Neutrophil (primary cell): ENCODE data around the gene SSU72.
"Not testable (repeated sequence)": the region's sequence is repeated elsewhere in the genome, so short reads cannot be mapped to it uniquely, and the experiment has no call there.

ENCODE experiments used
- H3K27ac ChIP-seq: fragments of 200-600 bp; sonication (generic); 2 replicates; pipeline ENCODE4 v1.5.1; 2016; ENCODE audit warnings: mild to moderate bottlenecking, moderate library complexity
- H3K27me3 ChIP-seq: fragments of 200-600 bp; sonication (generic); 2 replicates; pipeline ENCODE4 v1.6.0; 2016; ENCODE audit warnings: mild to moderate bottlenecking
- H3K36me3 ChIP-seq: fragments of 200-600 bp; sonication (generic); 2 replicates; pipeline ENCODE4 v1.5.1; 2017
- H3K4me1 ChIP-seq, 2 experiments: fragments of 200-600 bp in 1 of 2; sonication (generic) in 1 of 2; 1 replicate in 1 of 2; 2 replicates in 1 of 2; pipeline versions ENCODE4 v1.5.1 to v1.6.1; 2013 to 2016; ENCODE audit warnings: low read depth in 1 of 2, low read length in 1 of 2, mild to moderate bottlenecking in 1 of 2, moderate library complexity in 1 of 2; ENCODE audit not compliant: control insufficient read depth in 1 of 2, insufficient read depth in 1 of 2
- H3K4me3 ChIP-seq, 2 experiments: fragments of 200-600 bp in 1 of 2; sonication (generic) in 1 of 2; 1 replicate in 1 of 2; 2 replicates in 1 of 2; pipeline ENCODE4 v1.5.1; 2013 to 2016; ENCODE audit warnings: low read depth in 1 of 2, low read length in 1 of 2, mild to moderate bottlenecking in 1 of 2, moderate library complexity in 1 of 2
- H3K9me3 ChIP-seq: fragments of 200-600 bp; sonication (generic); 2 replicates; pipeline ENCODE4 v1.5.1; 2016
- CTCF ChIP-seq: fragments of 200-600 bp; sonication (generic); IDR thresholded peaks from 2 replicates; pipeline ENCODE4 v1.5.1; 2016; ENCODE audit warnings: antibody characterized with exemption

Gene SSU72

GRCh38 chr1:1561801-1562470 is 12.7 kb downstream of the SSU72 start:
- Histone ChIP-seq H3K36me3 (peaks cover 64% of the 10 kb centered on the region), H3K4me3 (no peak overlapping the region), H3K4me1 (no peaks in the 10 kb centered on the region), H3K9me3 (no peaks in the 10 kb centered on the region), H3K27me3 (no peaks in the 10 kb centered on the region), H3K27ac (no peak overlapping the region)
- TF ChIP-seq CTCF = no peak

- Histone ChIP-seq H3K27ac (no peak overlapping the region), H3K27me3 (no peaks in the 10 kb centered on the region), H3K9me3 (no peaks in the 10 kb centered on the region), H3K4me3 (no peak overlapping the region), H3K36me3 (peaks cover 68% of the 10 kb centered on the region), H3K4me1 (no peaks in the 10 kb centered on the region)
- no peak for TF ChIP-seq CTCF
Observed at GRCh38 chr1:1560178-1560577, 14.5 kb downstream of the SSU72 start.

GRCh38 chr1:1559066-1559465 is 15.6 kb downstream of the SSU72 start:
- no peaks in the 10 kb centered on the region for H3K27me3 ChIP-seq
- no peak for TF ChIP-seq CTCF
- no peaks in the 10 kb centered on the region for H3K4me1 ChIP-seq
- H3K36me3 ChIP-seq = peaks cover 67% of the 10 kb centered on the region
- no peak overlapping the region for H3K4me3 ChIP-seq
- no peak overlapping the region for H3K27ac ChIP-seq
- no peaks in the 10 kb centered on the region for H3K9me3 ChIP-seq

GRCh38 chr1:1558591-1558990 is 16.1 kb downstream of the SSU72 start:
- Histone ChIP-seq H3K9me3 (no peaks in the 10 kb centered on the region), H3K27ac (no peak overlapping the region), H3K27me3 (no peaks in the 10 kb centered on the region), H3K36me3 (peaks cover 66% of the 10 kb centered on the region), H3K4me1 (no peaks in the 10 kb centered on the region), H3K4me3 (no peak overlapping the region)
- TF ChIP-seq CTCF = no peak

GRCh38 chr1:1557688-1558087 is 17.0 kb downstream of the SSU72 start:
- not testable (repeated sequence) for H3K27me3 ChIP-seq, H3K9me3 ChIP-seq, H3K27ac ChIP-seq, H3K4me3 ChIP-seq, H3K4me1 ChIP-seq
- H3K36me3 ChIP-seq = peaks cover 57% of the 10 kb centered on the region

GRCh38 chr1:1556961-1557360 is 17.7 kb downstream of the SSU72 start:
- peaks cover 56% of the 10 kb centered on the region for H3K36me3 ChIP-seq
- not testable (repeated sequence) for H3K4me1 ChIP-seq, H3K27ac ChIP-seq, H3K27me3 ChIP-seq, H3K9me3 ChIP-seq, H3K4me3 ChIP-seq

GRCh38 chr1:1556505-1556904 is 18.2 kb downstream of the SSU72 start:
- Histone ChIP-seq H3K4me3 (no peak overlapping the region), H3K27ac (no peak overlapping the region)

More at GRCh38 chr1:1556505-1556904, 18.2 kb downstream of the SSU72 start:
- H3K4me1 ChIP-seq = no peaks in the 10 kb centered on the region
- no peaks in the 10 kb centered on the region for H3K9me3 ChIP-seq
- peaks cover 56% of the 10 kb centered on the region for H3K36me3 ChIP-seq
- TF ChIP-seq CTCF = no peak
- H3K27me3 ChIP-seq = no peaks in the 10 kb centered on the region
